Skin epidermis (tissue), 12 donors: ENCODE results near the gene LARGE1.

ENCODE experiments used
- H3K27ac ChIP-seq, 21 experiments: fragments of 200-600 bp; sonication (generic) in 11 of 21; one replicate each; pipeline ENCODE4 v1.5.0; 2020; ENCODE audit warnings: mild to moderate bottlenecking in 3 of 21, inconsistent platforms in 2 of 21, moderate library complexity in 2 of 21
- H3K4me3 ChIP-seq, 7 experiments: fragments of 200-600 bp; sonication (generic) in 2 of 7; one replicate each; pipeline ENCODE4 v1.5.0; 2020; ENCODE audit warnings: inconsistent platforms in 2 of 7, mild to moderate bottlenecking in 2 of 7, moderate library complexity in 1 of 7

Gene LARGE1

DNA sequence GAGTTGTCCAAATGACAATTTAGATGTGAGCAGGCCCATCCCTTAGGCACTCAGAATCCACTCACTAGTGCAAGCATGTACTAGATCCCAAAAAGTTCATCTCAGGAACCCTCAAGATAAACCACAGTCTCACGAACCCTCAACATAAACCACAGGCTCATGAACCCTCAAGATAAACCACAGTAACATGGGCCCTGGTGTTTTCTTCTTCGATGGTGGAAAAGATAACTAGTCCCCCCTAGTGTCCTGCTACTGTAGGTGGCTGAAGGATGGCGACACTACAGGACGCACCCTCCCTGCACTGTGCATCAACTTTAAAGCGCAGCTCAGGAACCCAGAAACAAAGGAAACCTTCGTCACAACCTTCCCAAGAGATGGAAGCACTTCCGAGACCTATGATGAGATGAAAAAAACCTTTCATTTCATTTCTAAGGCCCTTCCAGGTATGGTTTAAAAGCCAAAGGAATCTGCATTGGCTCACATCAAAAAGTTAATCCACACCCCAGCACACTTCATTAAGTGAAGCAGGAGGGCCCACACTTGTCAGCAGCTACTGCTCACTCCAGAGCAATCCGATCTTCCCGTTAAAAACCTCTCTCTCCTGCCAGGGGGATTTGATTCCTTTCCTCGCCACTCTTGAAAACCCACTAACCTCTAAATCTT is 2.4 kb downstream of the LARGE1 start:
- Histone ChIP-seq H3K27ac (no peak overlapping the region), H3K4me3 (no peak overlapping the region)

DNA sequence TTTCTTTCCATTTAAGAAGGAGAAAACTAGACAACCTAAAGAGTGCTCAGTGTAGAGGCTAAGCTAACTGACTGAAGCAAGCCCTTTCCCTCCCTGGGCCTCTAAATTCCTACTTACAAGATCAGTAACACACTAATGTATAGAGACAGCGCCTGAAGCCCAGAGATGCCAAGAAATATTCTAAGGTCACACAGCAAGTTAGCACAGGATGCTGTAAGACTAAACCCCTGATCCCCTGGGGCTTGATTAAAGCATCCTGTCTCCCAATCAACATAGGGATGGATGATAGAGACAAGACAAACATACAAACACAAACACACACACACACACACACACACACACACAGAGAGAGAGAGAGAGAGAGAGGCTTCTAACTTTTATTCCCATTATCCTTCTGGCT is 5.6 kb downstream of the LARGE1 start:
- Histone ChIP-seq H3K27ac (no peak overlapping the region), H3K4me3 (no peak overlapping the region)

DNA sequence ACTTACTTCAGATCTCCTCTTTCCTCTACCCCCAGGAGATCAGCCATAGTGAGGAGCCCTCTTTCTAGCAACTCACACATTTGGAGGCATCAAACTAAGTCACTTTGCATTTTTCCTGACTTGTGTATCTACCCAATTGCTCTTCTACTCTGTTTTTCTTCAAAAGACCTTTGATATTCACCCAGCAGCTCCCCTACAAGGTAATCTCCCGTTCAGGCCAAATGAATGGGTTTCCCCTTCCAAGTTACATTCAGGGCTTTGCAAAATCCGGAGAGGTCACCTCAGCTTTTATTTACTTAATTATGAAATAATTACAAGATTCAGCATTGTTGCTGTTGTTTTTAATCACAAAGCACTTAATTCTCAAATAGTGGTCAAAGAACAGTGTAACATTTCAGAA is 6.1 kb downstream of the LARGE1 start:
- Histone ChIP-seq H3K4me3 (no peak overlapping the region), H3K27ac (no peak overlapping the region)

DNA sequence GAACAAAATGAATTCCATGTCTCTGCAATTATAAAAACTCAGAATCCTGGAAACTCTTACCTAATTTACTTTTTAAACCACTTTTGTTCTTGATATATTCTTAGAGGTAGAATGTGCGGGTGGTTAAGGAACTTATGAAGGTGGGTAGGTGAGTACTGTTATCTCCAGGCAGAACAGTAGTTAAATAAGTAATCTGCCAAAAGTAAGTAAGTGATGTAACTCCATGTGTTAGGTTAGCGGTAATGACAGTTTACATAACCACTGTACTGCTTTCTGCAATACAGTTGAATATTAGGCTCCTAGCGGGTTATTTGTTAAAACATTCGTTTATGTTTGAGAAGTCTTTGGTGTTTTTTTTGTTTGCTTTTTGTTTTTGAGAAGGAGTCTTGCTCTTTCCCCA is 7.1 kb downstream of the LARGE1 start:
- H3K4me3 ChIP-seq, result no peak overlapping the region

DNA sequence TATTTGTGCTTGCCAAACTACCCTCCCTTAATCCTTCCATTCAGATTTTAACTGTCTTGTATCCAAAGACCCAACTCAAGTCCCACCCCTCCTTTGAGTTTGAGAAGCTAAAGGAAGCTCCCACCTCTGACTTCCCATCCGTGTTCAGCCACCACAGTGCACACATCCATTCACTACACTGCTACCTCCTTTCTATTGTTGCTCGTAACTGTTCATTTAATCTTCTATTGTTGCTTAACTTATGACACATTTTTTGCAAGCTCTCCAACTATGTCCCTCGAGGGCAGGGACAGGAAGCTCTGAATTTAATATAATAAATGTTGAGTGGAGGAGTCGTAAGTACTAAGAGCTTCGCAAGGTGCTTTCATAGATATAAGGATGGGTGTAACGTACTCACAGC is 10.4 kb downstream of the LARGE1 start:
- Histone ChIP-seq H3K4me3 (no peak overlapping the region), H3K27ac (no peak overlapping the region)

More for the DNA sequence above, 7.1 kb downstream of the LARGE1 start:
- H3K27ac ChIP-seq, result no peak overlapping the region

DNA sequence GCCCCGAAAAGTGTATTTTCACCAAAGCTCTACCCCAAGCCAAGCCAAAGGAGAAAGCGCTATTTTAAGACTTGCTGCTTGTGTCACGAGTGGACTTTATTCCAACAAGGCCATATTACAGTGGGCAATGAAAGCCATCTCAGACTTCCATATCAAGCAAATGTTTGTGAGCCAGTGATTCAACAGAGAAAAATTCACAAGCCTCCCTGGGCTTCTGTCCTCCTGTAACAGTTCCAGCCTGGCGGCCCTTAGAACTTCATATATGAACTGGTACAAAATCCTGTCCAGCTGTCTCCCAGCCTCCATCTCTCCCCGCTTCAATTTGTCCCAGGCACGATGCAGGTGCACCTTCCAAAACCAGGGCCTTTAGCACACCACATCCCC is 11.2 kb downstream of the LARGE1 start:
- Histone ChIP-seq H3K4me3 (no peak overlapping the region), H3K27ac (no peak overlapping the region)

DNA sequence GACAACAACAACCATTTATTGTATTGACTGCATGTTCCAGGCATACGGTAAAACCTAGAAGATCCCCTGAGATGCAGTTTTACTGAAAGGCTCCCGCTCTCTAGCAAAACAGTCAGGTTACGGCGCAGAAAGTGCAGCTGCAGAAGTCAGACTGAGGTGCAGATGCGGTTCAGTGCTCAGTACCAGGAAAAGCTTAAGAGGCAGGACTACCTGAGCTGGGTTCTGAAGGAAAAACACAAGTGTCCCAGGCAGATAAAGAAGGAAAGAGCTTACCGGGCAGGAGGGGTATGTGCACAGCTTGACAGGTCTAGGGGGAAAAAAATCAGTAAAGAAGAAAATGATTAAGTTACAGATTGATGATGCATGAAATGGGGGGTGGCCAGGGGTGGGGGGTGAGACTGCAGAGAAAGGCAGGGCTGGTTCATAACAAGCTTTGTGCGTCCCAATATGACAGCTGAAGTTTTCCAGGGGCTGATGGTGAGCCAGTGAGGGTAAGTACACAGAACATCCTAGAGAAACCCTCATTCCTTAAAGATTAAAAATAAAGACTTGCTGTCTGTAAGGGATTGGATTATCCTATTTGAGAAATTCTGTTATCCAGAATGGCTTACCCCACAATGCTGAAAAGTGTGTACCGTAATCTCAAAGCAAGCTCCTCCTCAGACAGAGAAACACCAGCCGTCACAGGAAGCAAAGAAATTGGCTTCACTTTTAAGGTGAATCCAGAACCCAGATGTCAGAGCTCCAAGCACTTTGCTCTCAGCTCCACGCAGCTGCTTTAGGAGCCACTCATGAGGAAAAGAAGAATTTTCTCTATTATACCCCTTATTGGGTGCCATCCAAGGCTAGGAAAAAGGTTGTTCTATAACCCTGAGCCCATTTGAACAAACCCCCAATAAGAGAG is 11.9 kb downstream of the LARGE1 start:
- Histone ChIP-seq H3K4me3 (no peak overlapping the region), H3K27ac (no peak overlapping the region)

DNA sequence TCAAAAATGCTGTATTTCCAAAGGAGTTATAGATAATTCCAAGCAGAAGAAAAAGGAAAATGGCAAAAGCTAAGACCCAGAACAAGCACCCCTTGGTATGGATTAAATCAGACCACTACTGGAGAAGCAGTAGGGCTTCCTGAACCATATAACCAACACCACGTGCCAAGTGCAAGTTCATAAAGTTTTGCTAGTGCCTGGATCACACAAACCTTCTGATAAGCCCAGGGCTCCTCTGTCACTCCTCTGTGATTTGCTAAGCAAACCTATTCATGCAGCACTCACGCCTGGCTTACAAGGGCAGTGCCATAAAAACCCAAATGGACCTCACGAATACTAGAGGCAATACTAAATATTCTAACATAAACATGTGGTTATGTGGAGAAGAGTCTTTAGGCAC is 13.3 kb downstream of the LARGE1 start:
- H3K4me3 ChIP-seq, result no peak overlapping the region
- no peak overlapping the region for H3K27ac ChIP-seq

DNA sequence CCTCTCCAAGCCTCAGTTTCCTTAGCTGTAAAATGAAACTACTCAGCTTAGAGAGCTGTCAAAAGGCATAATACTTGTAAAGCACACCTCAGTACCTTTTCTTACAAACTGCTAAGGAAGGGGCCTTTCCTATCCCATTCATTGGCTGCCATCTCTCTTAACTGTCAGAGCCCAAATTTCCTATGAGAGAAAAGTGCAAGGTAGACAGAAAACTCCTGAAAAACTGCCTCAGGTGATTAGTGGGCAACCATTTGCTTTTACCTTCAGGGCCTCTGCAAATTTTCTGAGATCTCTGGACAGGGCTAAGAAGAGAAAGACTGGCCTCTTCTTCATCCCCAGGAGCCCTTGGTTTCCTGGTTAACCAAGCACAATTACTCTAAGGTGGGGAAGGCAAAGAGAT is 13.8 kb downstream of the LARGE1 start:
- H3K27ac ChIP-seq, result no peak overlapping the region
- H3K4me3 ChIP-seq, result no peak overlapping the region

DNA sequence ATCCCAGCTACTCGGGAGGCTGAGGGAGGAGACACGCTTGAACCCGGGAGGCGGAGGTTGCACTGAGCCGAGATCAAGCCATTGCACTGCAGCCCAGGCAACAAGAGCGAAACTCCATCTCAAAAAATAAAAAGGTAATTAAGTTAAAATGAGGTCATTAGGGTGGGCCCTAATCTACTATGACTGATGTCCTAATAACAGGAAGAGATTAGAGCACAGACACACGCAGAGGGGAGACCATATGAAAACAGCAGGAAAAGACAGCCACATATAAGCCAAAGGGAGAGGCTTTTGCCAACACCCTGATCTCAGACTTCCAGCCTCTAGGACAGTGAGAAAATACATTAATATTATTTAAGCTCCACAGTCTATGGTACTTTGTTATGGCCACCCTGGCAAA is 17.3 kb downstream of the LARGE1 start:
- H3K4me3 ChIP-seq, result no peak overlapping the region
- H3K27ac ChIP-seq, result no peak overlapping the region

DNA sequence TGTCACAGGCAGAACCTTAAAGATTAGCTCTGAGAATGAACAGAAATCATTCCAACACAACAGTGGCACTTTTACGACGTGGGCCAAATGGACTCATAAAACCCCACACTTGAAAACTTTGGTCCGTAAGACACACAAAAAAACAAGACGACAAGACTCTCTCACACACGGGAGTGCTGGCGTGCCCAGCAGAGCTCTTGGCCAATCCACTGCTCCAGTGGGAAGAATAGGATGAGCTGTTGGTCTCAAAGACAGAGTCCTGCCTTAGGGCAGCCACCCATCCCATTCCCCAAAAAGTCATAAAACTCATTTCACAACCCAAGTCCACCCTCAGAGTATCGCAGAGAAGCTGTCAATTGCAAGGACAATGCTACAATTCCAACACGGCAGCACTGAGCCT is 18.2 kb downstream of the LARGE1 start:
- Histone ChIP-seq H3K4me3 (no peak overlapping the region), H3K27ac (no peak overlapping the region)

DNA sequence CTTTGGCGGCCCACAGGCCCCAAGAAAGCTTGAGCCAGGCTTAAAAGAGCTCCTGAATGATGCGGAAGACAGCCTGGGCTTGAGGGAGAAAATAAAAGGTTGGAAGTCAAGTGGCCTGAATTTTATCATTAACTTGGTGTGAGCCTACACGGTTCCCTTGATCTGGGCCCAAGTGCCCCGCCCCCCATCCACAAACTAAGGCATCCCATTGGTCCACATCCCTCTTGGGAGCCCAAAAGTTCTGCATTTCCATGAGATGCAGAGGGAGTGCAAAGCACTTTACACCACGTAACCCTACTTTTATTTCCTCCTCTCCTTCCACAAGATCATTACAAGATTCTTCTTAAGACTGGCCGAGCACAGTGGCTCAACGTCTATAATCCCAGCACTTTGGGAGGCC is 22.2 kb downstream of the LARGE1 start:
- no peak overlapping the region for H3K27ac ChIP-seq
- H3K4me3 ChIP-seq, result no peak overlapping the region

DNA sequence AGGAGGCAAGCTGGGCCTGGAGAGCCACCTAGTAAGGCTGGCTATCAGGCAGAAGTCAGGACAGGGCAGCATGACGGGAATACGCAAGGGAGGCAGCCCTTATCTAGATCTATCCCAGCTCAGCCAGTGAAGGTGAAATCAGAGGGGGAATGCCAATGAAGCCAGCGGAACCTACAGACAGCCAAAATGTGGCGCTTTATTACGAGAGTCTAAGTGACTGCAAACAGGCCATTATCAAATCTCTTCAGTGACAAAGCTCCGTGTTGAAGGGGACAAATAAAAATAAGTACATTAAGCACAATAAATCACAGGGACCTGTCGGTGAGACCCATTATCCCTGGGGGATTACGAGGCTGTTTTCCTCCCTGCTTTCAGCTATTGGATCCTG is 22.8 kb downstream of the LARGE1 start:
- Histone ChIP-seq H3K4me3 (no peak overlapping the region), H3K27ac (no peak overlapping the region)

DNA sequence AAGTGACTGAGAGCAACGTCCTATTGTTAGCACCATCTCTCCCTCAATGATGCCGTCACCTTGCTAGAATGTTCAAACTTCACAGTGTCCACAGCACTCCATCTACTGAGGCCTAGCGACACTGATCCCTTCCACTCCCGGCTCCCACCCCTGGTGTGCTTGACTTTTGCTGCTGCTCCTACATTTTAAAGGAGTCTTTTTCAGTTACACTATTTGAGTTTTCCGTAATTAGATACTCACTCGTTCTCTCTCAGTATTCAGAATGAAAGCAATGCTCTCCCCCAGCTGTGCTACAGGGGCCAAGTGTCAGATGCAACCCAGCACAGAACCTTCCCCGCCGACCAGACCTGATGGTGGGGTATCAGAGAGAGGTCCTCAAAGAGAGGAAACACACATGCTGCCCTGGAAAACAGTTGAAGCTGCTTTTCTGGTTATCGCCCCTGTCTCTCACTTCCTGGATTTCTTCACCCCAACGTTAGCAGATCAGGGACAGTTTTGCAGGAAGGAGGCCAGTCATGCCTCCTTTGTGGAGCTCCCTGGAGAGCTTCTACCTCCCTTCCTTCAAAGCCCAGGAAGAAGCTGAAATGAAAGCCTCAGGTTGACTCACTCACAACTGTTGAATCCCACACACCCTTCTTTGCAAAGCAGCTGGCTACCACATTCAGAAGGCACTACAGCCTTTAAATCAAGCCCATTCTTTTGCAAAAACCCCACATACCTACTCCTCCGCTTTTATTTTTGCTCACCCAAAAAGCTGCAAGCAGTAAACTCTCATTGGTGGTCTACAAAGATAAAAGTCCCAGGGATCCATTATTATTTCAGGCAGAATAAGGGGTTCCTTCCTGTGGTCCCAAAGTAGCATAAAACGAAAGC is 23.5 kb downstream of the LARGE1 start:
- H3K4me3 ChIP-seq, result no peak overlapping the region

DNA sequence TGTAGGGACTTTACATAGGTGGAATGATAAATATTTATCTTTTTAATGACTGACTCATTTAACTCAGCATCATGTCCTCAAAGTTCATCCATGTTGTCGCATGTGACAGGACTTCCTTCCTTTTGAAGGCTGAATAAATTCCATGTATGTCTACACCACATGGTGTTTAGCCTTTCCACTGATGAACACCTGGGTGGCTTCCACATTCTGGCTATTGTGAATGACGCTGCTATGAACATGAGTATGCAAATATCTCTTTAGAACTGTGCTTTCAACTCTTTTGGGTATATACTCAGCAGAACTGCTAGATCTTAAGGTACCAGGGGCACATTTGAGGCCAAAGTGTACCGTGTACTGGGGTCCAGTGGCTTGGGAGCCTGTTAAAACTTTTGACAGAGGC is 24.1 kb downstream of the LARGE1 start:
- no peak overlapping the region for H3K27ac ChIP-seq
- H3K4me3 ChIP-seq, result no peak overlapping the region

More for the DNA sequence above, 23.5 kb downstream of the LARGE1 start:
- H3K27ac ChIP-seq, result no peak overlapping the region

DNA sequence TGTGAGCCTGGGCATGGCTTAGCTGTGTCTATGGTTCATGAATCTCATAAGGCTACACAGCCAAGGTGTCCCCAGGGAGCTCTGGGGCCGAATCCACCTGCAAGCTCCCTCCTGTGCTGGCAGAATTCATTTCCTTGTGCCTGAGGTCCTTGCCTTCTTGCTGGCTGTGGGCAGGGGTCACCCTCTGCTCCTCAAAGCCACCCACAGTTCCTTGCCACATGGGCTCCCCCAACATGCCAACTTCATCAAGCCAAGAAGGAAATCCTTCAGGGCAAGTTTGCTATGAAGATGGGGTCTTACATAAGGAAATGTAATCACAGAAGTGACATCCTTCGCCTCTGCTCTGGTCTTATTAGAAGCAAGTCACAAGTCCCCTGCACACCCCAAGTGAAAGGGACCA is 24.8 kb downstream of the LARGE1 start:
- Histone ChIP-seq H3K4me3 (no peak overlapping the region), H3K27ac (no peak overlapping the region)

DNA sequence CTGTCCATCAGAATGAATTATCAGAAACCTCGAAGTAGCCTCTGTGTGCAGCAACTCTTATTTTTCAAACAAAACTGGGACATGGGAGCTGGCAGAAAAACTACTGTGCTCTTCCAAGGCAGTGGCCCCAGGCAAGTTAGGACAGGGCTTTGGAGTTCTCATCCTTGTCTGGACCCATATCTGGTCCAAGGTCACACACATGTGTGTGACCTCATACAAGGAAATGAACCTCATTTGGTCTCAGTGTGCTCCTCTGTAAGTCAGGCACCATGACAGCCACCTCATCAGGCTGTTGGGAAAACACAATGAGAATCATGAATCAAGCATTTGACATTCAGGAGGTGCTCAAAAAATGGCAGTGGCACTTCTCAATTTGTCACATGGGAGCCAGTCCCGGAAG is 25.8 kb downstream of the LARGE1 start:
- Histone ChIP-seq H3K4me3 (no peak overlapping the region), H3K27ac (no peak overlapping the region)

DNA sequence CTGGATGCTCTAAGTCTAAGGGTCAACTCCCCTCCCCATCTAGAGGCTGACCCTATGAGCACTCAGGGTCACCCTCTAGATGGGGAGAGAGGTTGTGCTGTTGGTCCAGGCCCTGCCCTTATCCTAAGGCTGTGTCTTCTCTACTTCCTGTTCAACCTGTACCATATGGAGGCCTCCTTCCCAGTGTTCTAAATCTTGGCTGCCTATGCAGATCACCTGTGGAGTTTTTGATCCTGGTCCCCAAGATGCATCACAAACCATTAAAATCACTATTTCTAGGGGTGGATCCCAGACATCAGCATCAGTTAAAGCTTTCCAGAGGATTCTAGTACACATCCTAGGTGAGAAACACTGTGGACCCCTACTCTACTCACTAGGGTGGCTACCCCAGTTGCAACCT is 26.2 kb downstream of the LARGE1 start:
- Histone ChIP-seq H3K27ac (no peak overlapping the region), H3K4me3 (no peak overlapping the region)

DNA sequence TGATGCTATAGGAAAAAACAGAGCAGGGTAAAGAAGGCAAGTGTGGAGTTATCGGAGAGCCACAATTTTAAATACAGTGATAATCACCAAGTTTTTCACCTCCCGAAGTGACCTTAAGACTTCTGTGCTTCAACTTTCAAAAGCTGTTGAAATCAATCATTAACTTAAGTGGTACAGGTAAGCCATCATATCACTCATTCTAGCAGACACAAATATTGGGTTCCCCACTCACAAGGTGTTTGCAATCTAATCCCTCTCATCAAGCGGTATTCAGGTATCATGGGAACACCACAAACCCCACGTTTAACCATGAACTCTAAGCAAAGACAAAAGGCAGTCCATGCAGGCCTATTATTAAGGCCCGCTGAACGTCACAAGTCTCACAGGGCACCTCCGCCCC is 26.8 kb downstream of the LARGE1 start:
- Histone ChIP-seq H3K27ac (no peak overlapping the region), H3K4me3 (no peak overlapping the region)

DNA sequence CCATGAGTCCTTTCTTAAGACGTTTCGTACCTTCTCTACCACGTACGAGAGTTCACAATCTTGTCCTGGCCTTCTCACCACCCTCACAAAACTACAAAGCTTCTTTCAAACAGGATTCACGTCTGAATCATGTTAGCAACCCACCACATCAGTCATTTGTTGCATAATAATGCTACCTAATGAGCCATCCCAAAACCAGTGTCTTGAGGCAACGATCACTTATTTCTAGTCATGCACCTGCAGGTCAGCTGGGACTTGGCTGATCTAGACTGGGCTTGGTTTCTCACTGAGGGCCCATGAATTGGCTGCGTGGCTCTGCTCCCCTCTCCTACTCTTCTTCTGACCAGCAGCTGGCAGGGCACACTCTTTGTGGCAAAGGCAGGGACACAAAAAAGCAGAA is 28.3 kb downstream of the LARGE1 start:
- Histone ChIP-seq H3K4me3 (no peak overlapping the region), H3K27ac (no peak overlapping the region)

DNA sequence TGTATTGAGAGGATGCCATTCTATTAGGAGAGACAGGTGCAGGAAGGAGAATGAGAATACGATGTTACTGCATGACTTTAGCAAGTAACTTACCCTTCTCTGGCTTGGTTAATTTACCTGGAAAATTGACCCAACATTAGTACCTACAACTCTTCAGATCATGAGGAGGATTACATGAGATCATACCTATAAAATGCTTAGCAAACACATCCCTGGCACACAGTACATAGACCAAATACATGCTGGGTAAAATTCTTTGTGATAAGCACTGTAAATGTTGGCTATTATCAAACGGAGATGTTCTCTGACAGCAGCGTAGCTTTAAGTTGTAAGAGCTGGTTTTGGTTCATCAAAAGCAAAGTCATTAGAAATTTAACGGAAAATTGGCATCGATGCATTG is 28.8 kb downstream of the LARGE1 start:
- Histone ChIP-seq H3K4me3 (no peak overlapping the region), H3K27ac (no peak overlapping the region)
